A549 (cell line): ENCODE results near the gene DPPA5.

ENCODE experiments used
- BHLHE40 ChIP-seq: IDR thresholded peaks from 2 replicates; pipeline ENCODE4 v1.6.1; 2012; ENCODE audit warnings: low read depth, low read length, inconsistent platforms
- CHD2 ChIP-seq: fragments of 150-350 bp; IDR thresholded peaks from 2 replicates; pipeline ENCODE4 v1.6.1; 2014; ENCODE audit warnings: low read length; ENCODE audit not compliant: partially characterized antibody
- CTCF ChIP-seq: fragments of >200 bp; sonication (Bioruptor Twin); formaldehyde crosslinking; IDR thresholded peaks from 3 replicates; pipeline ENCODE4 v1.5.1; 2016
- EP300 ChIP-seq, 2 experiments: fragments of >200 bp; sonication (Bioruptor Twin); formaldehyde crosslinking; IDR thresholded peaks; 2 replicates in 1 of 2; 3 replicates in 1 of 2; pipeline ENCODE4 v1.6.1; 2016 to 2017
- MAX ChIP-seq: IDR thresholded peaks from 2 replicates; pipeline ENCODE4 v1.6.1; 2012
- POLR2A ChIP-seq: IDR thresholded peaks from 2 replicates; pipeline ENCODE4 v1.6.1; 2012; ENCODE audit warnings: mild to moderate bottlenecking, low read length
- RFX5 ChIP-seq: fragments of 450-650 bp; IDR thresholded peaks from 2 replicates; pipeline ENCODE4 v1.7.1; 2014; ENCODE audit warnings: antibody characterized with exemption, mild to moderate bottlenecking, moderate library complexity
- RNF2 ChIP-seq: fragments of 200-600 bp; sonication (generic); IDR thresholded peaks from 2 replicates; pipeline ENCODE4 v1.6.1; 2016; ENCODE audit warnings: low read depth, mild to moderate bottlenecking, antibody characterized with exemption, moderate library complexity, borderline replicate concordance
- TFCP2L1 ChIP-seq: fragments of 250-450 bp; sonication (Bioruptor Pico); IDR thresholded peaks from 2 replicates; pipeline ENCODE4 v1.5.0; 2021; ENCODE audit warnings: mild to moderate bottlenecking
- TF ChIP-seq, protein P1 (sequence below): fragments of 450-650 bp; IDR thresholded peaks from 2 replicates; pipeline ENCODE4 v1.6.1; 2014; ENCODE audit warnings: antibody characterized with exemption

GRCh38 chr6:73363537-73363875 lies 9.4 kb upstream of the DPPA5 start:
- no peak for TF ChIP-seq MAX
- no peak for TF ChIP-seq CHD2
- no peak for TF ChIP-seq TFCP2L1 (CRISPR knock-in tag)
- no peak for TF ChIP-seq EP300 (IDR thresholded peaks at IDR 0.05)
- no peak for TF ChIP-seq CTCF
- TF ChIP-seq RNF2, result no peak
- no peak for TF ChIP-seq RFX5
- no peak for TF ChIP-seq POLR2A
- TF ChIP-seq, protein P1, sequence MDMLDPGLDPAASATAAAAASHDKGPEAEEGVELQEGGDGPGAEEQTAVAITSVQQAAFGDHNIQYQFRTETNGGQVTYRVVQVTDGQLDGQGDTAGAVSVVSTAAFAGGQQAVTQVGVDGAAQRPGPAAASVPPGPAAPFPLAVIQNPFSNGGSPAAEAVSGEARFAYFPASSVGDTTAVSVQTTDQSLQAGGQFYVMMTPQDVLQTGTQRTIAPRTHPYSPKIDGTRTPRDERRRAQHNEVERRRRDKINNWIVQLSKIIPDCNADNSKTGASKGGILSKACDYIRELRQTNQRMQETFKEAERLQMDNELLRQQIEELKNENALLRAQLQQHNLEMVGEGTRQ, result no peak
- no peak for TF ChIP-seq BHLHE40
